NB4 (cell line): ENCODE results near the gene KRT8.
A peak's percentile ranks its signal among the peaks of the same experiment; 100 is the strongest.

Experiments used
- TF ChIP-seq, protein P1 (sequence below): IDR thresholded peaks from one replicate; pipeline ENCODE4 v1.5.1; 2012; ENCODE audit warnings: low read depth, low read length
- TF ChIP-seq, protein P2 (sequence below): IDR thresholded peaks from 2 replicates; pipeline ENCODE4 v1.6.1; 2011; ENCODE audit warnings: low read depth, low read length

DNA sequence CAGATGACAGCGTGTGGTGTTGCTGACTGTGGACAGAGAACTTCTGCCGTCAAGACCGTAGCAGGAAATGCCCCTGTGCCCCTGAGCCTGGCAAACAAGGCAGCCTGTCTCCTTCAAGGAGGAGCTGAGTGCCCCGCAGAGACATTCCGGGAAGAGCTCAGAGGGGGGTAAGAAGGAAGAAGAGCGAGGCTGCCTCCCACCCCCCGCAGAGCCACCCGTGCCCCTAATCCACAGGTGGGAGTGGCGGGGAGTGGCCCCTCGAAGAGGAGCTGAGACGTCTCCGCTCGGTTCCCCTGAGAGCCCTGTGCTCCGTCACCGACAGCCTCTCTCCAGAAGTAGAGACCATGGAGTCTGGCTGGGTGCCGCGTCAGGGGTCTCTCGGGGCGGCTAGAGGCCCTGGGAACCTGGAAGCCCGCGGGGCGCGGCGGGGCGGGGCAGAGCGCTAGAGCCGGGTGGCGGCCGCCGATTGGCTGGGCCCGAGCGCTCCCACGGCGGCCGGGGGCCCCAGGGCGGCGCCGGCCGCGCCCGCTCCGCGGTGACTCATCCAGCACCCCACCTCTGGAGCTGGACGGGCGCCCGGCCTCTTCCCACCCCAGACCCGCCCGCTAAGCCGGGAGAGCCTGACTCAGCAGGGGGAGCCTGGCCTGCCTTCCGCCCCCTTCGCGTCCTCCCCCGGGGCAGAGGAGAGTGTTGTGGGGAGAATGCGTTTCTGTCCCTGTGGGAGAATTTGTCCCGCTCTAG lies 30.9 kb downstream of the KRT8 start:
- TF ChIP-seq, protein P1, sequence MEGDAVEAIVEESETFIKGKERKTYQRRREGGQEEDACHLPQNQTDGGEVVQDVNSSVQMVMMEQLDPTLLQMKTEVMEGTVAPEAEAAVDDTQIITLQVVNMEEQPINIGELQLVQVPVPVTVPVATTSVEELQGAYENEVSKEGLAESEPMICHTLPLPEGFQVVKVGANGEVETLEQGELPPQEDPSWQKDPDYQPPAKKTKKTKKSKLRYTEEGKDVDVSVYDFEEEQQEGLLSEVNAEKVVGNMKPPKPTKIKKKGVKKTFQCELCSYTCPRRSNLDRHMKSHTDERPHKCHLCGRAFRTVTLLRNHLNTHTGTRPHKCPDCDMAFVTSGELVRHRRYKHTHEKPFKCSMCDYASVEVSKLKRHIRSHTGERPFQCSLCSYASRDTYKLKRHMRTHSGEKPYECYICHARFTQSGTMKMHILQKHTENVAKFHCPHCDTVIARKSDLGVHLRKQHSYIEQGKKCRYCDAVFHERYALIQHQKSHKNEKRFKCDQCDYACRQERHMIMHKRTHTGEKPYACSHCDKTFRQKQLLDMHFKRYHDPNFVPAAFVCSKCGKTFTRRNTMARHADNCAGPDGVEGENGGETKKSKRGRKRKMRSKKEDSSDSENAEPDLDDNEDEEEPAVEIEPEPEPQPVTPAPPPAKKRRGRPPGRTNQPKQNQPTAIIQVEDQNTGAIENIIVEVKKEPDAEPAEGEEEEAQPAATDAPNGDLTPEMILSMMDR, result no peak
- TF ChIP-seq, protein P2, sequence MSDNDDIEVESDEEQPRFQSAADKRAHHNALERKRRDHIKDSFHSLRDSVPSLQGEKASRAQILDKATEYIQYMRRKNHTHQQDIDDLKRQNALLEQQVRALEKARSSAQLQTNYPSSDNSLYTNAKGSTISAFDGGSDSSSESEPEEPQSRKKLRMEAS, result 0 out of 2 replicates have a peak, but pooled peaks have one; percentile 16
